DND-41 (cell line): ENCODE data around the gene NARS2.

Experiments
- ATAC-seq: fragments of 200-7000 bp; cut with Tn5 transposase; 3 replicates; pipeline ENCODE4 v1.9.1; 2021; ENCODE audit warnings: low read depth; ENCODE audit not compliant: insufficient read depth
- DNase-seq: peaks from one replicate; pipeline ENCODE4 v3.0.0-alpha.2; 2020
- H2AFZ ChIP-seq: 2 replicates; pipeline ENCODE4 v1.6.0; 2012; ENCODE audit warnings: low read depth, low read length
- H3K27ac ChIP-seq: 2 replicates; pipeline ENCODE4 v1.5.1; 2012; ENCODE audit warnings: low read length, inconsistent platforms
- H3K27me3 ChIP-seq: fragments of 200-600 bp; sonication (generic); 2 replicates; pipeline ENCODE4 v1.6.0; 2012; ENCODE audit warnings: low read length, mild to moderate bottlenecking, inconsistent platforms; ENCODE audit not compliant: insufficient read depth, poor library complexity
- H3K36me3 ChIP-seq: 2 replicates; pipeline ENCODE4 v1.5.1; 2012; ENCODE audit warnings: low read length, inconsistent platforms; ENCODE audit not compliant: insufficient read depth
- H3K4me1 ChIP-seq: 2 replicates; pipeline ENCODE4 v1.5.1; 2012; ENCODE audit warnings: mild to moderate bottlenecking, low read length; ENCODE audit not compliant: insufficient read depth
- H3K4me2 ChIP-seq: 2 replicates; pipeline ENCODE4 v1.6.0; 2012; ENCODE audit warnings: mild to moderate bottlenecking, moderate library complexity, low read length, inconsistent platforms; ENCODE audit not compliant: insufficient read depth
- H3K4me3 ChIP-seq, 2 experiments: fragments of 200-600 bp in 1 of 2; shearing (Covaris generic) in 1 of 2; 2 replicates each; pipeline ENCODE4 v1.5.1; 2012 to 2016; ENCODE audit warnings: inconsistent platforms in 2 of 2, low read length in 2 of 2, mild to moderate bottlenecking in 2 of 2, low read depth in 1 of 2, moderate library complexity in 1 of 2
- H3K79me2 ChIP-seq: 2 replicates; pipeline ENCODE4 v1.6.0; 2012; ENCODE audit warnings: low read length, inconsistent platforms; ENCODE audit not compliant: insufficient read depth
- H3K9ac ChIP-seq: 2 replicates; pipeline ENCODE4 v1.6.0; 2012; ENCODE audit warnings: low read depth, mild to moderate bottlenecking, inconsistent platforms, low read length, moderate library complexity
- H3K9me3 ChIP-seq: 2 replicates; pipeline ENCODE4 v1.5.1; 2012; ENCODE audit warnings: low read length, moderate library complexity, mild to moderate bottlenecking, inconsistent platforms; ENCODE audit not compliant: insufficient read depth, severe bottlenecking
- H4K20me1 ChIP-seq: 2 replicates; pipeline ENCODE4 v1.6.0; 2012; ENCODE audit warnings: low read length; ENCODE audit not compliant: insufficient read depth
- CTCF ChIP-seq: IDR thresholded peaks from 2 replicates; pipeline ENCODE4 v1.5.1; 2012; ENCODE audit warnings: borderline replicate concordance, low read length, moderate library complexity, mild to moderate bottlenecking; ENCODE audit not compliant: poor library complexity, severe bottlenecking; ENCODE audit errors: extremely low read depth
- EZH2 ChIP-seq: IDR thresholded peaks from 3 replicates; pipeline ENCODE4 v1.6.1; 2012; ENCODE audit warnings: borderline replicate concordance, low read depth, mild to moderate bottlenecking, moderate library complexity, low read length, inconsistent platforms; ENCODE audit not compliant: severe bottlenecking

Gene NARS2

GRCh38 chr11:78472382-78472781 lies 102.3 kb downstream of the NARS2 start:
- ATAC-seq (no peak), DNase-seq (no peak)
- Histone ChIP-seq H3K4me1 (no peaks in the 10 kb centered on the region), H3K9ac (no peak overlapping the region), H4K20me1 (no peaks in the 10 kb centered on the region), H3K4me3 (no peak overlapping the region), H3K27me3 (no peaks in the 10 kb centered on the region), H3K36me3 (peaks cover 17% of the 10 kb centered on the region; the same call in 1 of the 2 replicates), H3K79me2 (no peaks in the 10 kb centered on the region), H3K4me2 (no peak overlapping the region), H3K9me3 (no peaks in the 10 kb centered on the region), H2AFZ (no peak overlapping the region), H3K27ac (no peak overlapping the region)
- no peak for TF ChIP-seq EZH2
- no peak for TF ChIP-seq CTCF

GRCh38 chr11:78470861-78471442 lies 103.7 kb downstream of the NARS2 start:
- no peaks in the 10 kb centered on the region for H3K79me2 ChIP-seq
- no peak overlapping the region for H3K27ac ChIP-seq
- H3K9me3 ChIP-seq: no peaks in the 10 kb centered on the region
- H4K20me1 ChIP-seq: no peaks in the 10 kb centered on the region
- no peak for TF ChIP-seq CTCF
- TF ChIP-seq EZH2: no peak
- H3K9ac ChIP-seq: no peak overlapping the region
- ATAC-seq (no peak), DNase-seq (no peak)
- no peaks in the 10 kb centered on the region for H3K27me3 ChIP-seq
- H3K4me1 ChIP-seq: no peaks in the 10 kb centered on the region
- H3K36me3 ChIP-seq: peaks cover 12% of the 10 kb centered on the region
- no peak overlapping the region for H2AFZ ChIP-seq
- H3K4me3 ChIP-seq: no peak overlapping the region
- no peak overlapping the region for H3K4me2 ChIP-seq

GRCh38 chr11:78469896-78470295 lies 104.8 kb downstream of the NARS2 start:
- no peaks in the 10 kb centered on the region for H3K27me3 ChIP-seq
- no peaks in the 10 kb centered on the region for H3K79me2 ChIP-seq
- H2AFZ ChIP-seq: no peak overlapping the region
- no peak overlapping the region for H3K9ac ChIP-seq
- H3K4me2 ChIP-seq: no peak overlapping the region
- H3K9me3 ChIP-seq: no peaks in the 10 kb centered on the region
- peak overlapping the region; percentile 8; the same call in 1 of the 2 replicates for H3K27ac ChIP-seq
- H3K4me3 ChIP-seq: no peak overlapping the region
- ATAC-seq (no peak), DNase-seq (no peak)
- H3K36me3 ChIP-seq: peaks cover 20% of the 10 kb centered on the region
- H3K4me1 ChIP-seq: no peaks in the 10 kb centered on the region
- TF ChIP-seq EZH2 (no peak), CTCF (no peak)
- H4K20me1 ChIP-seq: no peaks in the 10 kb centered on the region

- DNase-seq (no peak), ATAC-seq (no peak)
- Histone ChIP-seq H3K27ac (no peak overlapping the region), H3K27me3 (no peaks in the 10 kb centered on the region), H3K9me3 (no peaks in the 10 kb centered on the region), H3K4me2 (no peak overlapping the region), H3K79me2 (no peaks in the 10 kb centered on the region), H3K9ac (no peak overlapping the region), H3K4me1 (no peaks in the 10 kb centered on the region), H4K20me1 (no peaks in the 10 kb centered on the region), H2AFZ (no peak overlapping the region), H3K36me3 (peaks cover 37% of the 10 kb centered on the region), H3K4me3 (no peak overlapping the region)
- TF ChIP-seq CTCF (no peak), EZH2 (no peak)
Measured at GRCh38 chr11:78467931-78468330, 106.7 kb downstream of the NARS2 start.
